Mononuclear cell (primary cell): ENCODE data around the gene PPP2R2C. TPM values are rescaled to one million over a fixed set of nuclear protein-coding genes. Genes with fewer than 3 reads are reported as not detected.

Experiments used
- H3K27me3 ChIP-seq: 2 replicates; pipeline ENCODE4 v1.6.0; 2011; ENCODE audit warnings: low read length, control low read depth; ENCODE audit not compliant: insufficient read depth
- H3K4me1 ChIP-seq: 2 replicates; pipeline ENCODE4 v1.5.1; 2011; ENCODE audit warnings: mild to moderate bottlenecking, low read length, control low read depth; ENCODE audit not compliant: insufficient read depth
- H3K4me3 ChIP-seq: 2 replicates; pipeline ENCODE4 v1.5.1; 2011; ENCODE audit warnings: mild to moderate bottlenecking, low read length, moderate library complexity
- H3K9me3 ChIP-seq: 2 replicates; pipeline ENCODE4 v1.5.1; 2011; ENCODE audit warnings: low read depth, mild to moderate bottlenecking, control low read depth, low read length
- total RNA-seq: library from RNA; depleted of rRNA; stranded (reverse); fragments of >200 nt; gene quantifications from one replicate; pipeline ENCODE4 v1.2.3, GENCODE V29; 2012

The PPP2R2C gene
- total RNA-seq, 1 donor: not detected

GRCh38 chr4:6348408-6348807 is 124.0 kb downstream of the PPP2R2C start:
- H3K4me3 ChIP-seq: no peak overlapping the region
- H3K27me3 ChIP-seq: no peaks in the 10 kb centered on the region
- H3K4me1 ChIP-seq: no peaks in the 10 kb centered on the region
- H3K9me3 ChIP-seq: no peaks in the 10 kb centered on the region

DNA sequence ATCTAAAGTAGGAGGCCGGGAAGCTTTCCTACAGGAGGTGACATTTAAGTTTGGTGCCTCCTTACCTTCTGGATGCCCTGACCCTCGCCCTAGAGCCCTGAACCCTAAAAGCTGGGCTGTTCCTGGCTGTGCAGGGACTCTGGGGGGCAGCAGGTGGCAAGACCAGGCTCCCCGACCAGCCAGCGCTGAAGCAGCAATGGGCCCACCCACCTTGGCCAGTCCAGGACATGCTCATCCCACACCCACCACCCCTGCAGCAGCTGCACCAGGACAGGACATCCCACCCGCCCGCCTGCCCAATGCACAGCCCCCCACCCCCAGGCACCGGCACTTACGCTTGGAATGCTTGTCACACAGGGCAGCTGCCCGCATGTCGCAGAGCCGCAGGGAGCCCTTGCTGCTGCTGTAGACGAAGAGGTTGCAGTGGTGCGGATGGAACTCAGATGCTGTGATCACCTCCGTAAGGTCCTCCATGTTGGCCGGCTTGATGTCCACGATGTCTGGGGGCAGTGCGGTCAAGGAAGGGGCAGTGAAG is 124.8 kb downstream of the PPP2R2C start:
- no peak overlapping the region for H3K4me3 ChIP-seq
- H3K27me3 ChIP-seq: no peaks in the 10 kb centered on the region
- no peaks in the 10 kb centered on the region for H3K4me1 ChIP-seq
- no peaks in the 10 kb centered on the region for H3K9me3 ChIP-seq

- no peak overlapping the region for H3K4me3 ChIP-seq
- no peaks in the 10 kb centered on the region for H3K4me1 ChIP-seq
- no peaks in the 10 kb centered on the region for H3K27me3 ChIP-seq
- H3K9me3 ChIP-seq: no peaks in the 10 kb centered on the region
Observed at GRCh38 chr4:6346373-6347110, 125.9 kb downstream of the PPP2R2C start.

DNA sequence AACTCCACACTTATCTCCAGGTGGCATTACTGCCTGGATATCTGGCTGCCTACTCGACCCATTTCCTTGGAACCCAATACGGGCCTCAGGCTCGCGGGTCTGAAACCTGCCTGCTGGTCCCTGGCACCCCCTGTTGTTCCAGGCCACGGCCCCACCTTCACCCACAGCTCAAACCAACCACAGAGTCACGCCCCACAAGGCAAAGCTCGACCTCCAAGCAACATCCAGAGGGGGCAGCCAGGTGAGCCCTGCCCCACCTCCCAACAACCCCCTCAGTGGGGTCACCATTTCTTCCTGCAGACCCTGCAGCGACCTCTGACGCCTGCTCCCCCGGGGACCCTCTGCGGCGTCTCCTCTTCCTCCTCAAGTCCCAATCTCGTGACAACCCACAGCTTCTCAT is 126.5 kb downstream of the PPP2R2C start:
- no peak overlapping the region for H3K4me3 ChIP-seq
- H3K4me1 ChIP-seq: no peaks in the 10 kb centered on the region
- no peaks in the 10 kb centered on the region for H3K9me3 ChIP-seq
- H3K27me3 ChIP-seq: no peaks in the 10 kb centered on the region

- Histone ChIP-seq H3K4me3 (no peak overlapping the region), H3K4me1 (no peaks in the 10 kb centered on the region), H3K27me3 (no peaks in the 10 kb centered on the region), H3K9me3 (no peaks in the 10 kb centered on the region)
Observed at GRCh38 chr4:6345096-6345830, 127.2 kb downstream of the PPP2R2C start.

DNA sequence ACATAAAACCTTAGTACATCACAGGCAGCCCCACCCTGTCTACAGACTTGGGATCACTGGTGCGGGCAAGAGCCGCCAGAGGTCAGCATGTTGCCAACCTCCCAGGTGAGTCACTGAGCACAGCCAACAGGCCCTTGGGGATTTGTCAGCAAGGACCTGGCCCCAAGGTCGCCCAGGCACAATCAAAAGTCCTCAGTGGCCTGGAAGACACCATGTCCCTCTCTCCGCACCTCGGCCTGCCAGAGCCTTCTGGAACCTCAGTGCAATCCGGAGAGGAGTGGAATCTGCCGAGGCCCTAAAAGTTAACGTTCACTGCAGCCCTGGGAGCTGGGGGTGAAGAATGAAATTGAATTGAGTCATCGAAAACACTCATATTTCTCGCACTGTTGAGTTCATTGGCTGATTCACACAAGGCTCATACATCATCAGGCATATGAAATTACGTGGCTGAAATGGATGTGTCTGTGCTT is 128.4 kb downstream of the PPP2R2C start:
- H3K4me3 ChIP-seq: no peak overlapping the region
- H3K9me3 ChIP-seq: no peaks in the 10 kb centered on the region
- H3K4me1 ChIP-seq: no peaks in the 10 kb centered on the region
- H3K27me3 ChIP-seq: no peaks in the 10 kb centered on the region

DNA sequence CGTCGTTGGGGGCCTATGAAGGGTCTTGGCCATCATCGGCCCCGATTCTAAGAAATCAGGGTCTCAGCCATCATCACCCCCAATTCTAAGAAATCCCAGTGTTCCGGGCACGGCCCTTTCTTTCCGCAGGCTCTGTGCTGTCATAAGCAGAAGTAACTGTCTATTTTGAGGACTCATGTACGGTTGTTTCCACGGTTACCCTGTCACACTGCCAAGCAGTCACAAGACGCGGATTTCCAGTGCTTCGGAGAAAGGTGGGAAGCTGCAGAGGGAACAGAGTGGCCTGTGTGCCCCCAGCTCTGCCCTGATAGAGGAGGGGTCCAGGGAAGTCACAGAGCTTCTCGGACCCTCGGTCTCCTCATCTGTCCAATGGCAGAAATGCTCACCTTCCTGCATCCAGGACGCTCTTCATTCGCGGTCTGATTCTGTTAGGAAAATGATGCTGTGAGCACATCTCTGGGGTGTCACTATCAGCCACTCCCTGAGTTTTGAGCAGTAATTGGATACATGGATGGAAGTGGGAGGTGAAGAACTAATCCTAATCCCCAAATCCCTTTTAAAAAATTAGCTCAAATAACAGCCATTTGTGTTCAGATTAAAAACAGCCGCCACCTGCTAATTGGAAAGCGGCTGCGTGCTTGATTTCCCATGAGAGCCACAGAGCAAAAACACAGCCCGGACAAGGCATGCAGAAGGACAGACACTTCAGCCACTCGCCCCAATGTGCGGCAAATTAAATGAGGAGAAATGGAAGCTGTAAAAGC is 129.7 kb downstream of the PPP2R2C start:
- peaks cover under 1% of the 10 kb centered on the region for H3K27me3 ChIP-seq
- H3K4me3 ChIP-seq: no peak overlapping the region
- H3K9me3 ChIP-seq: no peaks in the 10 kb centered on the region
- peaks cover 2% of the 10 kb centered on the region for H3K4me1 ChIP-seq

DNA sequence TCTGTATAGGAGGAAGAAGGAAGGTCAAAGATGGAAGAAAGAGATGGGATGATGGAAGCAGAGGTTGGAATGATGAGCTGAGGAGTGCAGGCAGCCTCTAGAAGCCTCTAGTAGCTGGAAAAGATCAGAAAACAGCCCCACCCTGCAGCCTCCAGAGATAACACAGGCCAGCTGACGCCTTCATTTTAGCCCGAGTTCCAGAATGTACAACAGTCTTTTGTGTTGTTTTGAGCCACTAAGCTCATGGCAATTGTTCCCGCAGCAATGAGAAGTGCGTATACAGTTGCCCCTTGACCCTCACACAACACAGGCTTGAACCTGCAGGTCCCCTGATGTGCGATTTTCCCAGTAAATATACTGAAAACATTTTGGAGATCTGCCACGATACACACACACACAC is 130.7 kb downstream of the PPP2R2C start:
- Histone ChIP-seq H3K9me3 (no peaks in the 10 kb centered on the region), H3K4me3 (no peak overlapping the region), H3K4me1 (peaks cover 6% of the 10 kb centered on the region)

DNA sequence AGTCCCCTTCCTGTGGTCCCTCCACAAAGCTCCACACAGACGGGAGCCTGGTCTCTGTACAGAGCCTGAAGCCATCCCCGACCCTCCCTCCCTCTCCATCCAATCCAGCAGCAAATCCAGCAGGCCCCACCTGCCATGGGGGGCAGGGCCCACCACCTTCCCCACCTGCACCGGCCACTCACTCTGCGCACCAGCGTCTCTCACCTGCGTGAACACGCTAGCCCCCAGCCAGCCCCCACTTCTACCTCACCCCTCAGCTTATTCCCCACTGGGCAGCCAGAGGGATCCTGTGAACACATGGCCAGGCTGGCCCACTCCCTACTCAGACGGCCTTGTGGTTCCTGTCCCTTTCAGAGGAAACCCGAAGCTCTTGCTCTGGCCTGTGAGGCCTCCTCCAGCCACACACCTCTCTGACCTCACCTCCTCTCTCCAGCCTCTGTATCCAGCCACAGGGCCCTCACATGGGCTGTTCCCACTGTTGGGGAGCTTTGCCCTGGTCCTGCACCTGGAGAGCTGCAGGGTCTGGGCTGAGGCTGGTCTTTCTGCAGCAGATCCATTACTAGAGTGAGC is 131.9 kb downstream of the PPP2R2C start:
- no peaks in the 10 kb centered on the region for H3K9me3 ChIP-seq
- peaks cover 6% of the 10 kb centered on the region for H3K4me1 ChIP-seq
- no peak overlapping the region for H3K4me3 ChIP-seq
- H3K27me3 ChIP-seq: peaks cover 7% of the 10 kb centered on the region

More for the DNA sequence above, 130.7 kb downstream of the PPP2R2C start:
- peaks cover 7% of the 10 kb centered on the region for H3K27me3 ChIP-seq

GRCh38 chr4:6339818-6340445 is 132.5 kb downstream of the PPP2R2C start:
- H3K27me3 ChIP-seq: peaks cover 7% of the 10 kb centered on the region
- H3K9me3 ChIP-seq: no peaks in the 10 kb centered on the region
- H3K4me1 ChIP-seq: peaks cover 6% of the 10 kb centered on the region
- no peak overlapping the region for H3K4me3 ChIP-seq

- Histone ChIP-seq H3K4me1 (peaks cover 6% of the 10 kb centered on the region), H3K4me3 (no peak overlapping the region), H3K27me3 (peaks cover 7% of the 10 kb centered on the region), H3K9me3 (no peaks in the 10 kb centered on the region)
Observed at GRCh38 chr4:6338951-6339817, 133.2 kb downstream of the PPP2R2C start.

GRCh38 chr4:6338175-6338950 is 134.1 kb downstream of the PPP2R2C start:
- no peak overlapping the region for H3K4me3 ChIP-seq
- no peaks in the 10 kb centered on the region for H3K9me3 ChIP-seq
- H3K27me3 ChIP-seq: peaks cover 7% of the 10 kb centered on the region
- H3K4me1 ChIP-seq: peaks cover 6% of the 10 kb centered on the region

GRCh38 chr4:6337331-6337935 is 135.0 kb downstream of the PPP2R2C start:
- H3K27me3 ChIP-seq: peaks cover 7% of the 10 kb centered on the region
- peaks cover 6% of the 10 kb centered on the region for H3K4me1 ChIP-seq
- no peaks in the 10 kb centered on the region for H3K9me3 ChIP-seq
- no peak overlapping the region for H3K4me3 ChIP-seq
